Activated CD8-positive, alpha-beta memory T cell treated with anti-CD3 and anti-CD28 coated beads, Interleukin-2, amount 10 ng/mL, durations not matched to agents 7 days and 5 days (primary cell): ENCODE measurements around the gene SOWAHB. TPM values are rescaled to one million over a fixed set of nuclear protein-coding genes. Genes with fewer than 3 reads are reported as not detected.
A peak's percentile ranks its signal among the peaks of the same experiment; 100 is the strongest.

Experiments
- ATAC-seq: fragments of 150-1000 bp; cut with Tn5 transposase; one replicate; pipeline ENCODE4 v1.10.0; 2021; ENCODE audit warnings: moderate library complexity
- CTCF ChIA-PET: fragments of 350-600 bp; sonication (Branson Sonifier 250); formaldehyde crosslinking; loops from one replicate; lab custom pipeline; 2021; ENCODE audit warnings: antibody characterized with exemption; lab: Charles Lee
- DNase-seq: peaks from one replicate; pipeline ENCODE4 v3.0.0-alpha.2; 2020
- H3K27ac Mint-ChIP-seq: one replicate; pipeline ENCODE4 v1.8.0; 2021; ENCODE audit warnings: mild to moderate bottlenecking, mixed read lengths
- H3K27me3 Mint-ChIP-seq: one replicate; pipeline ENCODE4 v1.8.0; 2021; ENCODE audit warnings: mixed read lengths
- H3K36me3 Mint-ChIP-seq: one replicate; pipeline ENCODE4 v1.8.0; 2021; ENCODE audit warnings: mild to moderate bottlenecking, mixed read lengths
- H3K4me1 Mint-ChIP-seq: one replicate; pipeline ENCODE4 v1.8.0; 2021; ENCODE audit warnings: mixed read lengths
- H3K4me3 Mint-ChIP-seq: one replicate; pipeline ENCODE4 v1.8.0; 2021; ENCODE audit warnings: mild to moderate bottlenecking, moderate library complexity, mixed read lengths
- H3K9me3 Mint-ChIP-seq: one replicate; pipeline ENCODE4 v1.8.0; 2022; ENCODE audit warnings: low read depth, mixed read lengths
- total RNA-seq, 2 experiments: library from RNA; stranded (reverse); gene quantifications; one replicate each; pipeline ENCODE4 v1.2.3, GENCODE V29; 2021

Gene SOWAHB
- not detected for total RNA-seq

GRCh38 chr4:76897536-76898384 is at the start of gene SOWAHB:
Gene SOWAHB (minus strand): TSS chr4:76898144. CDS start chr4:76897849, 295 bp downstream.
- Mint-ChIP-seq H3K27me3 (peaks cover 59% of the 10 kb centered on the region), H3K4me1 (peaks cover 9% of the 10 kb centered on the region), H3K27ac (no peak within 1 kb of the TSS), H3K4me3 (peak within 1 kb of the TSS; percentile 55), H3K9me3 (no peaks in the 10 kb centered on the region), H3K36me3 (no peaks in the 10 kb centered on the region)
- CTCF ChIA-PET, result no interaction called here
- DNase-seq, result no peak
- ATAC-seq, result peak; percentile 68

GRCh38 chr4:76947369-76947768 is 49.4 kb upstream of the SOWAHB start:
- Mint-ChIP-seq H3K27ac (no peak overlapping the region), H3K4me1 (peaks cover 15% of the 10 kb centered on the region), H3K4me3 (no peak overlapping the region), H3K36me3 (peaks cover 1% of the 10 kb centered on the region), H3K9me3 (no peaks in the 10 kb centered on the region), H3K27me3 (peaks cover 27% of the 10 kb centered on the region)
- DNase-seq (no peak), ATAC-seq (no peak)
- CTCF ChIA-PET, result interaction anchor here (1.8 kb wide), 1 partner anchor 98 kb away, joined by 5 read pairs; no protein-coding TSS in a partner anchor

DNA sequence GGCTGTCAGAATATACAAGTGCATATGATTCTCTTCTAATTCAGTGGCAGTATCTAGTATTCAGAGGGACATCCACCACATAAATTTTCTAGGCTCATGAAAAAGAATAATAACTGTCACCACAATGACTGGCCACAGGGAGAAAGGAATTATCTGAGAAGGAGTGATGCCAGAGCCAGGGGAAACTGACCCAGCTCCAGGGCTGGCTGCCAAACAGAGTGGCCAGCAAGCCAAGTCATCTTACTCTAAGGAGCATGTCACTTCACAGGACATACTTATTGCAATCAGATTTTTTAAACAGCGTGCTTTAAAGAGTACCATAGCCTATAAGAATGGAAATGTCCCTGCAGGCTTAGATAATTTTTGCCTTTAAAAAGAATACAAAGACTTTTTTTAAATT is 45.8 kb upstream of the SOWAHB start:
- ATAC-seq, result no peak
- Mint-ChIP-seq H3K4me3 (no peak overlapping the region), H3K27ac (no peak overlapping the region), H3K36me3 (peaks cover 1% of the 10 kb centered on the region), H3K9me3 (peaks cover 2% of the 10 kb centered on the region), H3K27me3 (peaks cover 31% of the 10 kb centered on the region), H3K4me1 (peaks cover 5% of the 10 kb centered on the region)
- DNase-seq, result no peak
- CTCF ChIA-PET, result no interaction called here

DNA sequence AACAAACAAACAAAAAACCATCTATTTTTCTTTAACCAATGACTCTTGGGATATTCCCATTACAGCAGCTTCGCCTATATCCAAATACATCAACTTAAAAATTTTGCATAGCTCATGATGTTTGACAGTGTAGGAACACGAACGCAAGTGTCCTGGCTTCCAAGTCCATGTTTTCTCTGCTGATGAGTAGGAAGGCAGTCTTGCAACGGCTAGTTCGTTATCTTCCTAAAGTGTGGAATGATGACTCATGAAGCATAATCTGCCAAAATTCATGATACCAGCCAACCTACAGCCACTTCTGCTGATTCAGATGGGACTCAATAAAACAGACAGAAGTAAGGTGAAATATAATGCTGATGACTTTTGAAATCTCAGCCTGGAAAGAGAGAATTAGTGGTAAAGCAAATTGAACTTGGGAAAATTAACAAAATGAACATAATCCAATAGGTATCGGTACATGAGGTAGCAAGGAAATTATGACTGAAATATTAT is 45.2 kb upstream of the SOWAHB start:
- Mint-ChIP-seq H3K27ac (no peak overlapping the region), H3K4me3 (no peak overlapping the region), H3K36me3 (peaks cover 1% of the 10 kb centered on the region), H3K4me1 (no peaks in the 10 kb centered on the region), H3K27me3 (peaks cover 29% of the 10 kb centered on the region), H3K9me3 (peaks cover 2% of the 10 kb centered on the region)
- DNase-seq (no peak), ATAC-seq (no peak)
- CTCF ChIA-PET, result no interaction called here

GRCh38 chr4:76939184-76939583 is 41.2 kb upstream of the SOWAHB start:
- CTCF ChIA-PET, result no interaction called here

GRCh38 chr4:76931576-76932276 is 33.8 kb upstream of the SOWAHB start:
- CTCF ChIA-PET, result no interaction called here
- DNase-seq, result no peak
- H3K36me3 Mint-ChIP-seq, result no peaks in the 10 kb centered on the region
- no peak overlapping the region for H3K27ac Mint-ChIP-seq
- H3K9me3 Mint-ChIP-seq, result no peaks in the 10 kb centered on the region
- H3K27me3 Mint-ChIP-seq, result peaks cover 10% of the 10 kb centered on the region
- ATAC-seq, result no peak
- peaks cover 4% of the 10 kb centered on the region for H3K4me1 Mint-ChIP-seq
- H3K4me3 Mint-ChIP-seq, result no peak overlapping the region

More at GRCh38 chr4:76939184-76939583, 41.2 kb upstream of the SOWAHB start:
- ATAC-seq, result no peak
- no peak for DNase-seq
- peaks cover 10% of the 10 kb centered on the region for H3K4me1 Mint-ChIP-seq
- H3K4me3 Mint-ChIP-seq, result no peak overlapping the region
- no peak overlapping the region for H3K27ac Mint-ChIP-seq
- H3K27me3 Mint-ChIP-seq, result peaks cover 29% of the 10 kb centered on the region
- H3K36me3 Mint-ChIP-seq, result peaks cover 1% of the 10 kb centered on the region
- peaks cover 2% of the 10 kb centered on the region for H3K9me3 Mint-ChIP-seq

- no peaks in the 10 kb centered on the region for H3K36me3 Mint-ChIP-seq
- DNase-seq (no peak), ATAC-seq (no peak)
- H3K9me3 Mint-ChIP-seq, result no peaks in the 10 kb centered on the region
- H3K27ac Mint-ChIP-seq, result no peak overlapping the region
- no peak overlapping the region for H3K4me3 Mint-ChIP-seq
- peaks cover 12% of the 10 kb centered on the region for H3K27me3 Mint-ChIP-seq
- no peaks in the 10 kb centered on the region for H3K4me1 Mint-ChIP-seq
- CTCF ChIA-PET, result no interaction called here
These were observed 33.1 kb upstream of the SOWAHB start for GRCh38 chr4:76931087-76931486.

GRCh38 chr4:76930685-76931084 is 32.7 kb upstream of the SOWAHB start:
- no peaks in the 10 kb centered on the region for H3K9me3 Mint-ChIP-seq
- ATAC-seq, result no peak
- H3K27ac Mint-ChIP-seq, result no peak overlapping the region
- H3K36me3 Mint-ChIP-seq, result no peaks in the 10 kb centered on the region
- no peak overlapping the region for H3K4me3 Mint-ChIP-seq
- CTCF ChIA-PET, result no interaction called here
- no peaks in the 10 kb centered on the region for H3K4me1 Mint-ChIP-seq
- peaks cover 12% of the 10 kb centered on the region for H3K27me3 Mint-ChIP-seq
- no peak for DNase-seq

- Mint-ChIP-seq H3K4me3 (no peak overlapping the region), H3K4me1 (no peaks in the 10 kb centered on the region), H3K36me3 (no peaks in the 10 kb centered on the region), H3K9me3 (no peaks in the 10 kb centered on the region), H3K27ac (no peak overlapping the region), H3K27me3 (peaks cover 4% of the 10 kb centered on the region)
- ATAC-seq, result no peak
- DNase-seq, result no peak
- CTCF ChIA-PET, result no interaction called here
These were observed 28.9 kb upstream of the SOWAHB start for GRCh38 chr4:76926841-76927240.

- no peak overlapping the region for H3K4me3 Mint-ChIP-seq
- peaks cover 4% of the 10 kb centered on the region for H3K27me3 Mint-ChIP-seq
- ATAC-seq, result no peak
- no peaks in the 10 kb centered on the region for H3K4me1 Mint-ChIP-seq
- H3K36me3 Mint-ChIP-seq, result no peaks in the 10 kb centered on the region
- no peak overlapping the region for H3K27ac Mint-ChIP-seq
- no peaks in the 10 kb centered on the region for H3K9me3 Mint-ChIP-seq
- DNase-seq, result no peak
- CTCF ChIA-PET, result no interaction called here
These were observed 25.8 kb upstream of the SOWAHB start for GRCh38 chr4:76923619-76924357.

- no peak for DNase-seq
- H3K36me3 Mint-ChIP-seq, result no peaks in the 10 kb centered on the region
- CTCF ChIA-PET, result no interaction called here
- H3K27me3 Mint-ChIP-seq, result no peaks in the 10 kb centered on the region
- no peaks in the 10 kb centered on the region for H3K4me1 Mint-ChIP-seq
- no peak overlapping the region for H3K4me3 Mint-ChIP-seq
- no peak for ATAC-seq
- no peak overlapping the region for H3K27ac Mint-ChIP-seq
- no peaks in the 10 kb centered on the region for H3K9me3 Mint-ChIP-seq
These were observed 22.8 kb upstream of the SOWAHB start for GRCh38 chr4:76920715-76921114.

- Mint-ChIP-seq H3K36me3 (no peaks in the 10 kb centered on the region), H3K27ac (no peak overlapping the region), H3K4me3 (no peak overlapping the region), H3K27me3 (peaks cover 31% of the 10 kb centered on the region), H3K9me3 (no peaks in the 10 kb centered on the region), H3K4me1 (no peaks in the 10 kb centered on the region)
- DNase-seq, result no peak
- ATAC-seq, result no peak
- CTCF ChIA-PET, result no interaction called here
These were observed 11.8 kb upstream of the SOWAHB start for GRCh38 chr4:76909711-76910110.

DNA sequence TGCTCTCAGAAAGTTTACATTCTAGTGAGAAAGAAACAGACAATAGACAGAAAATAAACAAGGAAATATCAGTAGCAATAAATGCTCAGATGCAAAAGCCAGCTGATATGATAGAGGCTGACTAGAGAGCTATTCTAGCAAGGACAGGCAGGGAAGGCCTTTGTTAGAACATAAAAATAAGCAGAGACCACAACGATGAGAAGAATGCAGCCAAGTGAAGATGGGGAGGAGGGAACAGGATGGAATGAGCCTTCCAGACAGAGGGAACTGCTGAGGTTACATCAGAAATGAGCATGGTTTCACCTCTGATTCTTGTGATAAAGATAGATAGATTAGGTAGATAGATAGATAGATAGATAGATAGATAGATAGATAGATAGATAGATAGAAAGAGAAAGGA is 7.6 kb upstream of the SOWAHB start:
- H3K9me3 Mint-ChIP-seq, result no peaks in the 10 kb centered on the region
- peaks cover 12% of the 10 kb centered on the region for H3K27me3 Mint-ChIP-seq
- no peak overlapping the region for H3K4me3 Mint-ChIP-seq
- no peaks in the 10 kb centered on the region for H3K36me3 Mint-ChIP-seq
- H3K4me1 Mint-ChIP-seq, result no peaks in the 10 kb centered on the region
- no peak for ATAC-seq
- DNase-seq, result no peak
- CTCF ChIA-PET, result no interaction called here
- no peak overlapping the region for H3K27ac Mint-ChIP-seq
